Body of pancreas (tissue), 4 donors: ENCODE measurements around the gene CCR7.

Experiments
- CTCF ChIP-seq, 7 experiments: fragments of 450-650 bp in 4 of 7; fragments of 200-600 bp in 3 of 7; sonication (generic) in 3 of 7; IDR thresholded peaks; one replicate each; pipeline ENCODE4 v1.5.1; 2016 to 2019; ENCODE audit warnings: antibody characterized with exemption in 7 of 7
- POLR2A ChIP-seq, 3 donors: fragments of 450-650 bp; IDR thresholded peaks; one replicate each; pipeline ENCODE4 v1.6.1; 2016; ENCODE audit warnings: antibody characterized with exemption in 3 of 3, mild to moderate bottlenecking in 2 of 3

GRCh38 chr17:40529991-40530390, 35.3 kb downstream of the CCR7 start:
- TF ChIP-seq CTCF (IDR thresholded peaks at IDR 0.05) (no peak), POLR2A (IDR thresholded peaks at IDR 0.05) (no peak)
